ENCODE data around the gene ATXN7L1.

- TF ChIP-seq CTCF (IDR thresholded peaks at IDR 0.05) (no peak), POLR2A (IDR thresholded peaks at IDR 0.05) (no peak)
These were observed 252.5 kb downstream of the ATXN7L1 start for GRCh38 chr7:105623906-105624305.
